HG03354 (cell line): ENCODE measurements around the gene TMX2.

Experiments used
- ATAC-seq: cut with Tn5 transposase; IDR thresholded peaks from one replicate; pipeline ENCODE4 v1.9.1; 2021; ENCODE audit warnings: mild to moderate bottlenecking; ENCODE audit not compliant: unreplicated experiment, poor library complexity, severe bottlenecking

Gene TMX2

GRCh38 chr11:57787920-57788702 lies 75.7 kb downstream of the TMX2 start:
- no peak for ATAC-seq

GRCh38 chr11:57788703-57789088 lies 76.3 kb downstream of the TMX2 start:
- ATAC-seq, result no peak
